Measurements from ENCODE around the gene C1orf167.

The C1orf167 gene

GRCh38 chr1:11787804-11788436 lies 25.9 kb downstream of the C1orf167 start:
- no peak for DNase-seq

- DNase-seq, result no peak
These were observed 26.6 kb downstream of the C1orf167 start for GRCh38 chr1:11788549-11789053.

- DNase-seq, result no peak
These were observed 27.4 kb downstream of the C1orf167 start for GRCh38 chr1:11789126-11790067.

DNA sequence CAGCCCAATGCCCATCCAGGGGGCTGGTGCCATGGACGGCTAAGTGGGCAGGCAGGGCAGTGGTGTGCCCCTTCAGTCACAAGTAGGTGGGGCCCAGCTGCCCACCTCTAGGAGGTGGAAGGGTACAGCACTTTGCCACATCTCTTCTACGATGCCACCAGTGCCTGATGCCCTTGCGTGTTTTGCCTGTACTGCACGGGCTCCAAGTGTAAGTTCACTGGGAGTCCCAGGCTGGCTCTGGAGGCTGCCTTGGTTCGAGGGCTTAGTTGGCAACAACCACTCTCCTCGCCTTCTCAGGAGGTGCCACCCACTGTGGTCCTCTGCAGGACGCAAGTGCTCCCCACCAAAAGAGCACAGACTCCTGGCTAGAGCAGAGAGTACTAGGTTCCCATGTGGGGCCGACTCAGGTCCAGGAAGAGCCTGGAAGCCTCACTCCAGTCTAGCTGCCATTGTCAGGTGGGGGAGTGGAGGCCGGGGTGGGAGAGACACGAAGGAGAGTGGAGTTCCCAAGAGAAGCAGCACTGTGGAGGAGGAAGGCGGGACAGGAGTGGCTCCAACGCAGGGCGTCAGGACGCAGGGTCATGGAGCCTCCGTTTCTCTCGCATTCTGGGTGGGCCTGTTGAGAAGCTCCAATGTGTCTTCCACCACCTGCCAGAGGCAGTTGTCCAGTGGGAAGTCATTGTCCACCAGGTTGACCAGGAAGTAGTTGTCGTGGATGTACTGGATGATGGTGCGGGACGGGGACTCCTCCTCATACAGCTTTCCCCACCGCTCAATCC lies 28.3 kb downstream of the C1orf167 start:
- DNase-seq, result no peak

DNA sequence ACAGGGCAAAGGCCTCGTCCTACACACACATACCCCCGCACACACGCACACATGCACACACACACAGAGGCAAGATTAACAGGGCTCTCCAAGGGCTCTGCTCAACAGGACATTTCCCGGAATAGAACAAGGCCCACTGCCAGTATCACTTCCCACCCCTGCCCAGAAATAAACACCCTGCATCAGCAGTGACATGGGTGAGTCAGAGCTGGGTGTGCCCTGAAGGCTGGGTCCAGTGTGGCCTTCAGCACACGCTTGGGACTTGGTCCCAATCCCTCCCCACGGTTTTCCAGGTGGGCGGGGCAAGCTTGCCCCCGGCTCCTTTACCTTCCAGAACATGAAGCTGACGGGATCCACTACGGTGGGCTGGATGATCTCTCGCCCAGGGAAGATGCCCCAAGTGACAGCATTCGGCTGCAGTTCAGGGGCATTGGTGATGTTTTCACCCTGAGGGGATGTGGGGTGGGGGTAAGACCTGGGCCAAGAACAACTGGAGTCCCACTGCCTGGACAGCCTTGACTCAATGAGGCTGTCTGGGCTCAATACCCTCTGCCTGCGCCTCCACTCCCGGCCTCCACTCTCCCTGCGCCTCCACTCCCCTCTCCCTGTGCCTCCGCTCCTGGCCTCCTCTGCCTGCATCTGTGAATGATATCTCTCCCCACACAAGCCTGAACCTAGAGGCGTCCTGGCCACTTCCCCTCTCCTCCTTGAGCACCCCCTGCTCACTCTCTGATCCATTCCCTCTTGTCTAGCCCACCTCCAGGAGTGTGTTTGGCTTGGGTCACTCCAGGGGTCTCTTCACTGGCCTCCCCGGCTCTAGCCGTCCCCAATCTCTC lies 29.1 kb downstream of the C1orf167 start:
- DNase-seq, result no peak

DNA sequence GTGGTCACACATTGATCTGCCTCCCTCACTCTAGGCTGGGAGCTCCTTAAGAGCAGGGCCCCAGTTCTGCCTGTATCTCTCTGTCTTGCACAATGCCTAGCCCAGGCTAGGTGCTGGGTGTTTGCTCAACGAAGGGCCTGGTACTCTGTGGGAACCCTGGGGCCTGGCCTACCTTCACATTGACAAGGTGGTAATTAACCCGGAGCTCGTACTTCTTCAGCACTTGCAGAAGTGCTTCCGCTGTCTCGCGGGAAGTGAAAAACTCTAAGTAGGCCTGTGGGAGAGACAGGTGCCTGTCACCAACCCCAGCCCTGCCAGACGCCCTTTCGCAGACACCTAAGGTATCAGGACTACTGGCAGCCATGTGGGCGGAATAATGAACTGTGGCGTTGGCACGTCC lies 30.1 kb downstream of the C1orf167 start:
- DNase-seq, result no peak

DNA sequence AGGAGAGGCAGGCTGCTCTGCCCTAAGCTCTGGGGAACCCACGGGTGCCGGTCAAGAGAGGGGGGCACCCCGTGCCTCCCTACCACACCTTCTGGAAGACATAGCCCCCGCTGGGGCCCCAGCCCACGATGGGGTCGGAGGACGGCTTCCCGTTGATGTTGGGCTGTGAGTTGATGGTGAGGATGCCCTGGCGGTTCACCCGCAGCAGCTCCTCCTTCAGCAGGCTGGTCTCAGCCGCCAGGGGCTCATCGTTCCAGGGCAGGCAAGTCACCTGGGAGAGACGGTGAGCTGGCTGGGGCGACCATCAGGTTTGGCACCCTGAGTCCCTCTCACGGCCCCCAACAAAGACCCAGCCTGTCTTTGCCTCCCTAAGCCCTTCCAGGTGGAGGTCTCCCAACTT lies 31.8 kb downstream of the C1orf167 start:
- DNase-seq, result no peak

- DNase-seq, result no peak
These were observed 32.6 kb downstream of the C1orf167 start for GRCh38 chr1:11794446-11795237.

- no peak for DNase-seq
These were observed 33.4 kb downstream of the C1orf167 start for GRCh38 chr1:11795238-11795890.

GRCh38 chr1:11796036-11796828 lies 34.2 kb downstream of the C1orf167 start:
- no peak for DNase-seq

- DNase-seq, result no peak
These were observed 35.7 kb downstream of the C1orf167 start for GRCh38 chr1:11797525-11798216.

- no peak for DNase-seq
These were observed 37.1 kb downstream of the C1orf167 start for GRCh38 chr1:11799099-11799498.

- no peak for DNase-seq
These were observed 37.9 kb downstream of the C1orf167 start for GRCh38 chr1:11799896-11800295.

DNA sequence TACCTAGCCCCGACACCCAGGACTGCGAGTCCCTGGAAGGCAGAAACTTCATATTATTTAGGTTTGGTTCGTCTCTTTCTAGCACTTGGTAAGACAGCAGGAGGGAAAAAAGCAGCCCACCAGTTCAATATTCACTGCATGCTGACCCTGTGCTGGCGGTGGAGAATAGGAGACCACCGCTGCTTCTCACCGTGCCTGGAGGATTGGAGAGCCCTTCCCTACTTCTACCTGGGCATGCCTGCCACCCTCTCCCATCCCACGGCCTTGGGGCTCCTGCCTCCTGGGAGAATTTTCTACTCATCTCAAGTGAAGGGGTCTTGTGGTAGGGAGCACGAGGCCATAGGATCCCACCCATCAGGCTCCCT lies 38.4 kb downstream of the C1orf167 start:
- no peak for DNase-seq

DNA sequence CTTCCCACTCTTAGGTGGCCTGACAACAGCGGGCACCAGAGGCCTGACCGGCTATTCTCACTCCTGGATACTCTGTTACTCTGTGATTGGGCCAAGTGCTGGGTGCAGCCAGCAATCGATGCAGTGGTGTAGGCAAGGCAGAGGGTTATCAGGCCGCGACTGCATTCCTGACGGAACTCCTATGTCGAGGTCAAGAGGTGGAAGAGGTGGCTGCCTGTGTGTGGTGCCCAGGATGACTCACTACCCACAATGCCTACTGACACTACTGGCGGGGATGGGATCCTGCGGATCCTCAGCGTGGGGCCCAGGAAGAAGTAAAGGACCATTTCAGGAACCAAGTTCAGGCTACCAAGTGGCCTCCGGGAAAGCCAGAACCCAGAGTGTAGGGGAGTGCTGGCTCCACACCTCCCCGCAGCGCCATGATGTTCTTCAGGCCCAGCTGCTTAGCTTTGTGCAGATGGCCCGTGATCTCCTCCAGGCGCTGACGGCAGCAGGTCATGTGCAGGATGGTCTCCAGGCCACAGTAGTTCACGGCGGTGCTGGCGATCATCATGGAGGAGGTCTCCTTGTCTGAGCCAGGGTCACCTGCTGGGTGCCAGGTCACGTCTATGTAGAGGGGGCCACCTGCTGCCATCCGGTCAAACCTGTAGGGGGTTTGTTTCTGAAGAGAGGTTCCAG lies 38.9 kb downstream of the C1orf167 start:
- DNase-seq, result no peak

GRCh38 chr1:11802616-11802972 lies 40.6 kb downstream of the C1orf167 start:
- no peak for DNase-seq

GRCh38 chr1:11802973-11803885 lies 41.2 kb downstream of the C1orf167 start:
- peak; percentile 39 for DNase-seq

All from NCI-H2107 (cell line).